NCI-H1105 treated with DMSO at 0.1 percent for 48 hours (cell line): ENCODE measurements around the gene RPRD1B.

Source experiments
- DNase-seq: peaks from one replicate; lab custom pipeline; 2025; lab: John Stamatoyannopoulos, UW

RPRD1B gene

GRCh38 chr20:38040276-38040675 lies 6.7 kb downstream of the RPRD1B start:
- DNase-seq: no peak

- DNase-seq: no peak
These were observed 10.2 kb downstream of the RPRD1B start for GRCh38 chr20:38043512-38044300.

DNA sequence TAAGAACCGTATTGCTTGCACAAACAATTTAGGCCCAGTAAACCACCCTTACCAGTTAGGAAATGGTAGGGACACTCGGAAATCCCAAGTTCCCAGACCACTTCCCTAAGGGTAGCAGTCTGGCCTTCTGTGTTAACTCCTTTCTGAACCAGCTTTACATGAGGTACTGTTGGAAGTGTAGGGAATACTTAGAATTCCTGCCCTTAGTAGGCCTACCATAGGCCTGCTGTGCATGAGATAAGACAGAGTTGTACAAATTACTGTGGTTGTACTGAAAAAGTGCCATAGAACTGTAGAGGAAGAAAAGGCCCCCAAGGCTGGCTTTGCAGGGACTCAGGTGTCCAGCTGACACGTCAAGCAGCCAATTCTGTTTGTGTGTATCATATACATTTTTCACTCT lies 11.1 kb downstream of the RPRD1B start:
- DNase-seq: no peak

DNA sequence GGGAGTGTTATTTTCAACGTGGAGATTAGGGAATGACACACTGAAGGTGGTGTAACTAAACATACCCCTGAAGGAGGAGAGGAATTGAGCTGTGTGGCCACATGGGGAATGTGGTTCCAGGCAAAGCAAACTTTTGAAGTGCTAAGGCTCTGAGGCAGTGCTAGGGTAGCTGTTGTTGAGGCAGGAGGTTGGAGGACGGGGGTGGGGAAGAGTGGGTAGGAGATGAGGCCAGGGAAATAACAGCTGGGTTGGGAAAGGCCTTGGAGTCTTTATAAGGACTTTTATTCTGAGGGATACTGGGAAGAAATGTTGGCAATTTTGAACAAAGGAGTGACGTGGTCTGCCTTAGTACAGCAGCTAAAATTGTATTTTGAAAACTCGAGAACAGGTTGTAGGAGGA lies 13.0 kb downstream of the RPRD1B start:
- no peak for DNase-seq

DNA sequence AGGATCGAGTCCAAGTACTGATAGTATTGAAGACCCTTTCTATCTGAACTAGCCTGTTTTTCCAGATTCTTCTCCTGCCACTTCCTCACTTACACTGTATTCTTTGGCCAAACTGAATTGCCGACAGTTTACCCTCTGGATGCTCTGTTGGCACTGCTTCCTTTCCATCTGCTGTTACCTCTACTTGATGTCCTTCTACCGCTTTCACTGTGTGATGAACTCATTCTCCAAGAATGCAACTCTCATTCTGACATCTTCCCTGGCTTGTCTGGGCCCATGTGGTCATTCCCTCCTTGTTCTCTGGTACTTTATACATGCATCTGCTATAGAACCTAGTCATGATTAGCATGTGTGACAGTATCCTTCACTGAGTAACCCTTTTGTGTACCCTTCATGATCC lies 16.3 kb downstream of the RPRD1B start:
- DNase-seq: no peak

GRCh38 chr20:38050686-38051085 lies 17.1 kb downstream of the RPRD1B start:
- no peak for DNase-seq

- DNase-seq: no peak
These were observed 19.3 kb downstream of the RPRD1B start for GRCh38 chr20:38052870-38053269.

DNA sequence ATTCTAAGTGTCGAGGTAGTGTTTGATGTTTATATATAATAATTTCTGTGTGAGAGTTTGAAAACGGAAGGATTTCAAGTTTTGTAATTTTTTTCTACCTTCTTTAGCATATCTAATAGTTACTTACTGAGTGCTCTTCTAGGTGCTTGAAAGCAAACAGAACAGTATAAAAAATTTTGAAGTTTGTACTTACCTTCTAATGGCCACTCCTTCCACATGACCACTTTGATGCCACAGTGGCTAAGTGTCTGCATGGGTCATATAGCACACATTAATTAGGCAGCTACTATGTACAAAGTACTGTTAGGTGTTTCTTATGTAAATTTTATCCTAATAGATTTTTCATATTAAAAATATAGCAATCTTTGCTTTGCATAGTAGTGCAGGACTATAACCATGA lies 21.1 kb downstream of the RPRD1B start:
- DNase-seq: no peak

DNA sequence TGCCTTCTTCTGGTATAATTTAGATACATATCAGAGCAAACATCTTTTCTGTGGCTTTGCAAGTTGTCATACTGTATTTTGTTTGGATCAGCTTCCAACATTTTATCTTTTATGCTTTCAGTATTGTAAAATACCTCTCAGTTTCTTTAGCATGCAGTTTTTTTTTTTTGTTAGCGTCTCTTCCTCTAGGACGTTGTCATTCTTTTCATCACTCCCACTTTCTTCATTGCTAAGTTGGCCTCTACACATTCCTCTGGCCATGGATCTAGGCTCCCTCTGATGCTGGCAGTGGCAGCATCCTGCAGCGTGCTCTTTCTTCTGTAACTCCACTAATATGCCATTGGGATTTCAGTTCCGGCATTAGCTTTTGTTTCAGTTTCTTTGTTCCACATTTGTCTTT lies 21.7 kb downstream of the RPRD1B start:
- DNase-seq: no peak

DNA sequence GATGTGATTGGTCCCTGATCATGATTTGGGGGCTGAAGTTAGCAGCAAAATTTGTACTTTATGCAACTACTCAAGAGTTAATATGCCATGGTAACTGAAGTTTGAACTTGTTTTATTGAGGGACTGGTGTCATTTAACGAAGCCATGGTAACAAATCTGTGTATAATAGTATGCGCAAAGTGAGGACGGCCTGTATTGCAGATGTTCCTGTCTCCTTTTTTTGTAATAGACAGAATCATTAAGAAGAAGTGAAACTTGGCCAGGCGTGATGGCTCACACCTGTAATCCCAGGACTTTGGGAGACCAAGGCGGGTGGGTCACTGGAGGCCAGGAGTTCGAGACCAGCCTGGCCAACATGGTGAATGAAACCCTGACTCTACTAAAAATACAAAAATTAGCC lies 22.3 kb downstream of the RPRD1B start:
- DNase-seq: no peak

- peak; percentile 80 for DNase-seq
These were observed 23.9 kb downstream of the RPRD1B start for GRCh38 chr20:38057351-38057972.

GRCh38 chr20:38059832-38060231 lies 26.3 kb downstream of the RPRD1B start:
- DNase-seq: no peak

- no peak for DNase-seq
These were observed 27.0 kb downstream of the RPRD1B start for GRCh38 chr20:38060536-38060935.

- no peak for DNase-seq
These were observed 27.6 kb downstream of the RPRD1B start for GRCh38 chr20:38061109-38061508.

- DNase-seq: no peak
These were observed 29.3 kb downstream of the RPRD1B start for GRCh38 chr20:38062890-38063289.

GRCh38 chr20:38063911-38064530 lies 30.5 kb downstream of the RPRD1B start:
- no peak for DNase-seq

DNA sequence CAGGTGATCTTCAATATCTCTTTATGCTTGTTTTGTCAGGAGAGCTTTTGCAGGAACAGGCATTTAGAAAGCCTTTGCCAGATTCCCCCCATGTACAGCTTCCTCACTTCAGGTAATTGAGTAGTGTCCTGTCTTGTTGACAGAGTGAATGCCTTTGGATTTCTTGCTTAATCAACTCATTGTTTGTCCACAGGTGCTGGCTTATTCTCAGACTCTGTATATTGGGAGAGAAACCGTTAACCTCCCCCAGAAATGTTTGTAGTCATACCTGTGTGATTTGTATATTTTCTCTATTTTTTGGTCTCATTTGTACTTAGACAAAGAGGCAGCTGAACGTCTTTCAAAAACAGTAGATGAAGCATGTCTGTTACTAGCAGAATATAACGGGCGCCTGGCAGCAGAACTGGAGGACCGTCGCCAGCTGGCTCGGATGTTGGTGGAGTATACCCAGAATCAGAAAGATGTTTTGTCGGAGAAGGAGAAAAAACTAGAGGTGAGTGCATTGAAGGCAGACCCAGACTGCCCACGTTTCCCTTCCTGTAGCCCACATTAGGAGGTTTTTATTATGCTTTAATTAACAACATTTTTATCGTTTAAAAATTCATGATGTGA lies 32.3 kb downstream of the RPRD1B start:
- DNase-seq: no peak

GRCh38 chr20:38066969-38067716 lies 33.6 kb downstream of the RPRD1B start:
- DNase-seq: no peak

GRCh38 chr20:38067717-38068365 lies 34.3 kb downstream of the RPRD1B start:
- no peak for DNase-seq

GRCh38 chr20:38072898-38073297 lies 39.4 kb downstream of the RPRD1B start:
- no peak for DNase-seq

DNA sequence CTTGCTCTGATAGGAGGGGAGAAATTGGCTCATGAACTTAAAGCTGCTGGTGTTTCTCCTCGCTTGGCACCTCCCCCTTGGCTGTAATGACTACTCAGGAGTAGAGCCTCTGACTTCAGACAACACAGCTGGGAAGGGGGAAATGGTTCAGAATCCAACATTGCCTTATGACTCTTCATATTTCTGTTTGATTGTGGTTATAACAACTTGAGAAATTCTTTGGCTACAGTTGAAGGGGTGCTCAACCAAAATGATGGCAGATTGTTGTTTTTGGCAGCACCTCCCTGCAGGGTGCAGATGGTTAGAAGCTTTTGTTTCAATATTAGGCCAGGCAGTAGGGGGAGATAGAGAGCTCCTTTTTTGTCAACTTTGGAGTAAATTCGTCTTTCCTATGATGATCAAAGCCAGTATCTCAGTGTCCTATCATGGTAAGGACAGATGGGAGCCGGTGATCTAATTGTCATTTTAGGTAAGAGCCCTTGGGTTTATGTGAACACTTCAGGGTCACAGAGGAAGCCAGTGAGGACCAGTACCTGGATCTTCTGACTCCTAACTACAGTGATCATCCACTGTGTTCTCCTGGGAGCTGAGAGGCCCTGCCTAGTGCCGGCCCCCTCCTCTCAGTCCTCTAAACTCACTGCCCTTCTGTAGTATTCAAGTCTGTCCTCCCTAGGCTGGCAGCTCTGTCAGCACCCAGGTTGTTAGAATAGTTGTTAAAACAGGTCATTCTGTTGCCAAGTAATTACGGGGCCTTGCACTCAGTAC lies 39.9 kb downstream of the RPRD1B start:
- peak; percentile 70 for DNase-seq
